ENCODE measurements around the gene UHRF2. TPM values are rescaled to one million over a fixed set of nuclear protein-coding genes. Genes with fewer than 3 reads are reported as not detected.

Gene UHRF2
- total RNA-seq, 2 donors from 2014 or later: 15.2 TPM

DNA sequence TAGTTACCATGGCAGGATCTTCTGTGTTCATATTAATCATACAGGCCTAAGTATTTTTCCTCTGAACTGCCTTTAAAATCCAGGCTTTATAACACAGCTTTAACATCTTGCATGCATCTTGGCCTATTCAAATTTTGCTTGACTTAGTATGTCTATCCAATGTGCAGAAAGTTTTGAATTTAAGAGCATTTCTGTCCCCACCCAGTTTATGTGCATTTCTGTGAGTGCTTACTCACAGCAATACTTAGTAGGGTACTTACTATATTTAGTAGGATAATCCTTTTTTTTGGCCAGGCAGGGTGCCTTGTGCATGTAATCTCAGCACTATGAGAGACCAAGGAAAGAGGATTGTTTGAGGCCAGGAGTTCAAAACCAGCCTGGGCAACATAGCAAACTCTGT is 18.0 kb downstream of the UHRF2 start:
- Histone ChIP-seq H3K27ac (no peak overlapping the region), H3K9me3 (no peaks in the 10 kb centered on the region), H3K4me3 (no peak overlapping the region), H3K36me3 (peaks cover 7% of the 10 kb centered on the region), H3K4me1 (peaks cover 0 to 12% of the 10 kb centered on the region in 2 donors), H3K27me3 (no peaks in the 10 kb centered on the region)
- no peak for DNase-seq (ENCODE audit: low spot score)
- TF ChIP-seq, protein P1, sequence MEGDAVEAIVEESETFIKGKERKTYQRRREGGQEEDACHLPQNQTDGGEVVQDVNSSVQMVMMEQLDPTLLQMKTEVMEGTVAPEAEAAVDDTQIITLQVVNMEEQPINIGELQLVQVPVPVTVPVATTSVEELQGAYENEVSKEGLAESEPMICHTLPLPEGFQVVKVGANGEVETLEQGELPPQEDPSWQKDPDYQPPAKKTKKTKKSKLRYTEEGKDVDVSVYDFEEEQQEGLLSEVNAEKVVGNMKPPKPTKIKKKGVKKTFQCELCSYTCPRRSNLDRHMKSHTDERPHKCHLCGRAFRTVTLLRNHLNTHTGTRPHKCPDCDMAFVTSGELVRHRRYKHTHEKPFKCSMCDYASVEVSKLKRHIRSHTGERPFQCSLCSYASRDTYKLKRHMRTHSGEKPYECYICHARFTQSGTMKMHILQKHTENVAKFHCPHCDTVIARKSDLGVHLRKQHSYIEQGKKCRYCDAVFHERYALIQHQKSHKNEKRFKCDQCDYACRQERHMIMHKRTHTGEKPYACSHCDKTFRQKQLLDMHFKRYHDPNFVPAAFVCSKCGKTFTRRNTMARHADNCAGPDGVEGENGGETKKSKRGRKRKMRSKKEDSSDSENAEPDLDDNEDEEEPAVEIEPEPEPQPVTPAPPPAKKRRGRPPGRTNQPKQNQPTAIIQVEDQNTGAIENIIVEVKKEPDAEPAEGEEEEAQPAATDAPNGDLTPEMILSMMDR (IDR thresholded peaks at IDR 0.05): no peak

DNA sequence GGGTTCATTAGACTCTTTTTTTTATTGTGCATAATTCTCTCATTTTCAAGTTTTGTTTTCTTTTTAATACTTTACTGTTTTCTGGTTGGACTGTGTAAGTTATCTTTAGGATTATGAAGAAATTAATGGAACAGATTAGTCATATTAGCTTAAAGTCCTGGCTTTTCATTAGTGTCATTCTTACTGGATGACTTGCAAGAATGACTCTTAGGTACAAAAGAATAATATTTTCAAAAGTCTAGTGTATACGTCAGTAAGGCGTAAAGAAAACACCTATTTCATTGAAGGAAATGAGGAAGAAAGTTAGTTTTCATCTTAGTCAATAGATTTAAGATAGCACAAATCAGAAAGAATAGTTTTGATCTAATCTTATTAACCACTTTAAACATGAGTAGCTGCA is 20.4 kb downstream of the UHRF2 start:
- Histone ChIP-seq H3K27ac (no peak overlapping the region), H3K36me3 (peaks cover 16% of the 10 kb centered on the region), H3K4me3 (no peak overlapping the region), H3K9me3 (no peaks in the 10 kb centered on the region), H3K27me3 (no peaks in the 10 kb centered on the region), H3K4me1 (peaks cover 0 to 9% of the 10 kb centered on the region in 2 donors)
- TF ChIP-seq, protein P1 (IDR thresholded peaks at IDR 0.05): no peak
- no peak for DNase-seq (ENCODE audit: low spot score)

DNA sequence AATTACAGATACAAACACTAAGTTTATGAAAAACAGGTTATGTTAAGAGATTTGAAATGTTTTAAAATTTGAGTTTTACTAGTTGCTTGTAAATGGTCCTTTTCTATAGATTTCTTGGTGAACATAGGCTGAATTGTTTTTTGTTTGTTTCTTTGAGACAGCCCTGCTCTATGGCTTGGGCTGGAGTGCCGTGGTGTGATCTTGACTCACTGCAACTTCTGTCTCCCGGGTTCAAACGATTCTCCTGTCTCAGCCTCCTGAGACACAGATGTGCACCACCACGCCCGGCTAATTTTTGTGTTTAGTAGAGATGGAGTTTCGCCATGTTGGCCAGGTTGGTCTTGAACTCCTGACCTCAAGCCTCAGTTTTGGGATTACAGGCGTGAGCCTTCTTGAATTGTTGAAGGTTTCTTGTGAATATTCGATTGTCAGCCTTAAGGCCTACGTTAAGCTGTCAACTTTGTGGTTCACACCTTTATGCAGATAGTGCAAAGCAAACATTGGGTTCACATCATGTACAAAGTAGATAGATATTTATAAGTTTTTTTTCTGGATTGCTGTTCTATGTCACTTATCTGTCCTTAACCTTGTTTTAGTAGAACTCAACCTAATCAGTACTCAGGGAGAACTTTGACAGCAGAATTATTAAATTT is 26.2 kb downstream of the UHRF2 start:
- TF ChIP-seq, protein P1 (IDR thresholded peaks at IDR 0.05): no peak
- Histone ChIP-seq H3K9me3 (no peaks in the 10 kb centered on the region), H3K4me3 (no peak overlapping the region), H3K36me3 (peaks cover 15% of the 10 kb centered on the region), H3K27ac (no peak overlapping the region), H3K27me3 (no peaks in the 10 kb centered on the region), H3K4me1 (peaks cover 0 to 19% of the 10 kb centered on the region in 2 donors)
- DNase-seq (ENCODE audit: low spot score): no peak

DNA sequence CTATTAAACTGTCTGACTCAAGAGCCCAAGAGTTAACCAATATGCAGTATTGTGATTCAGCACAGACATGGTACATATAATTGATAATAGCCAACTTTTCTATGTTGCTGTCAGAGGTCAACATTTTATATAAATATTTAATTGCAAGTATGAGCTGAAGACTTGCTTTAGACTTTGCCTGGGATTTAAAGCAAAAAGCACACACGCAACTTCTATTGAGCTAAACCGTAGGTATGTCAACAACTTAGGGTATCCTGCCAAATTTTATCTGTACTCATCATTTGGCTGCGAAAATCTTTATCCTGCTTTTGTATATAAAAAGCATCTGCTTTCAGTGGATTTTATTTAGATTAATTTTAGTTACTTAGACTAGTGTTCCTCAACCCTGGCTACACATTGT is 27.4 kb downstream of the UHRF2 start:
- H3K27ac ChIP-seq: no peak overlapping the region

DNA sequence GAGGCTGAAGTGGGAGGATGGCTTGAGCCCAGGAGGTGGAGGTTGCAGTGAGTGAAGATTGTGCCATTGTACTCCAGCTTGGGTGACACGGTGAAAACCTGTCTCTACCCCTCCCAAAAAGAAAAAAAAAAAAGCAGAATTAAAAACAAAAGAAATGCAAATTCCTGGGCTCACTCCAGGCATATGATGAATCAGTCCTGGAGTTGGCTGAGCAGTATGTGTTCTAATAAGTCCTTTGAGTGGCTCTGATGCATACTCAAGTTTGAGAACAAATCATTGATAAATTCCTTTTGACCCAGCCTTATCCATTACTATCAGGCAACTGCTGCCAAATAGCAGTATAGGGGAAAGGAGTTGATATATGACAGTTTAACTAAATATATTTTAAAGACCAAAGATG is 28.3 kb downstream of the UHRF2 start:
- no peaks in the 10 kb centered on the region for H3K9me3 ChIP-seq
- DNase-seq (ENCODE audit: low spot score): no peak
- no peak overlapping the region for H3K4me3 ChIP-seq
- H3K36me3 ChIP-seq: peaks cover 8% of the 10 kb centered on the region
- no peaks in the 10 kb centered on the region for H3K27me3 ChIP-seq
- H3K27ac ChIP-seq: no peak overlapping the region
- TF ChIP-seq, protein P1 (IDR thresholded peaks at IDR 0.05): no peak
- H3K4me1 ChIP-seq: peaks cover 0 to 19% of the 10 kb centered on the region in 2 donors

More for the DNA sequence above, 27.4 kb downstream of the UHRF2 start:
- no peak for DNase-seq (ENCODE audit: low spot score)
- Histone ChIP-seq H3K36me3 (peaks cover 8% of the 10 kb centered on the region), H3K4me1 (peaks cover 0 to 19% of the 10 kb centered on the region in 2 donors), H3K4me3 (no peak overlapping the region), H3K9me3 (no peaks in the 10 kb centered on the region), H3K27me3 (no peaks in the 10 kb centered on the region)
- TF ChIP-seq, protein P1 (IDR thresholded peaks at IDR 0.05): no peak

DNA sequence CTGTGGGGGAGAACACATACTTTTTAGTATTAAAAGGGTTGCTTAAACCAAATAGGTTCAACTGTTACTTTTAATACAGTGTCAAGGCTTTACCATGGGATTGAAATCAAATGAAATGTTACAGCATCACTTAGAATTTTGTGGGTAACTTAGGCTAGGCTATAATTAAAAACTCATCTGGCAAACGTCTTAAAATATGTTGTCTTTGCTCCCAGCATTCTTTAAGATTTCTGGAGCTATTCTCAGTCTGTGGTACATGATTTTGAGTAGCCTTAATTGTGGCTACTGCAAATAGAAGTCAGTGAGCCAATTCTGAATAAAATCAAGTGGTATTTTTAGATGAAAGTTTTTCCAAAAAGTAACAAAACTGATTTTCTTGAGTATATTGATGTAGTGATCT is 30.7 kb downstream of the UHRF2 start:
- Histone ChIP-seq H3K36me3 (no peaks in the 10 kb centered on the region), H3K4me3 (no peak overlapping the region), H3K9me3 (no peaks in the 10 kb centered on the region), H3K4me1 (peaks cover 0 to 19% of the 10 kb centered on the region in 2 donors), H3K27me3 (no peaks in the 10 kb centered on the region), H3K27ac (no peak overlapping the region)
- TF ChIP-seq, protein P1 (IDR thresholded peaks at IDR 0.05): no peak
- DNase-seq (ENCODE audit: low spot score): no peak

Measured in right atrium auricular region (tissue), 2 donors.